Measurements from ENCODE around the gene ADIPOR2.
A peak's percentile ranks its signal among the peaks of the same experiment; 100 is the strongest.

The ADIPOR2 gene

GRCh38 chr12:1801303-1801975 lies 110.6 kb downstream of the ADIPOR2 start:
- no peak for DNase-seq (ENCODE audit: low read depth)
- H3K4me3 ChIP-seq (ENCODE audit: low read depth, low read length) = no peak overlapping the region
- no peak for TF ChIP-seq CTCF (IDR thresholded peaks at IDR 0.05; ENCODE audit: control insufficient read depth, extremely low read depth, insufficient read depth)

GRCh38 chr12:1803736-1804135 lies 112.9 kb downstream of the ADIPOR2 start:
- TF ChIP-seq CTCF (IDR thresholded peaks at IDR 0.05; ENCODE audit: control insufficient read depth, extremely low read depth, insufficient read depth) = no peak
- no peak overlapping the region for H3K4me3 ChIP-seq (ENCODE audit: low read depth, low read length)
- DNase-seq (ENCODE audit: low read depth) = no peak

GRCh38 chr12:1804545-1805332 lies 113.9 kb downstream of the ADIPOR2 start:
- H3K4me3 ChIP-seq (ENCODE audit: low read depth, low read length) = no peak overlapping the region
- TF ChIP-seq CTCF (IDR thresholded peaks at IDR 0.05; ENCODE audit: control insufficient read depth, extremely low read depth, insufficient read depth) = no peak

GRCh38 chr12:1805441-1806081 lies 114.7 kb downstream of the ADIPOR2 start:
- no peak overlapping the region for H3K4me3 ChIP-seq (ENCODE audit: low read depth, low read length)
- no peak for TF ChIP-seq CTCF (IDR thresholded peaks at IDR 0.05; ENCODE audit: control insufficient read depth, extremely low read depth, insufficient read depth)
- DNase-seq (ENCODE audit: low read depth) = no peak

More at GRCh38 chr12:1804545-1805332, 113.9 kb downstream of the ADIPOR2 start:
- peak; percentile 68 for DNase-seq (ENCODE audit: low read depth)

GRCh38 chr12:1806301-1807086 lies 115.6 kb downstream of the ADIPOR2 start:
- H3K4me3 ChIP-seq (ENCODE audit: low read depth, low read length) = no peak overlapping the region
- no peak for TF ChIP-seq CTCF (IDR thresholded peaks at IDR 0.05; ENCODE audit: control insufficient read depth, extremely low read depth, insufficient read depth)
- DNase-seq (ENCODE audit: low read depth) = no peak

GRCh38 chr12:1807087-1807860 lies 116.4 kb downstream of the ADIPOR2 start:
- TF ChIP-seq CTCF (IDR thresholded peaks at IDR 0.05; ENCODE audit: control insufficient read depth, extremely low read depth, insufficient read depth) = no peak
- DNase-seq (ENCODE audit: low read depth) = no peak
- H3K4me3 ChIP-seq (ENCODE audit: low read depth, low read length) = no peak overlapping the region
